ENCODE measurements around the gene MACROH2A2. TPM values are rescaled to one million over a fixed set of nuclear protein-coding genes. Genes with fewer than 3 reads are reported as not detected.

The MACROH2A2 gene
- total and polyA plus RNA-seq, 2 of the 13 experiments (the other 11 are each of a cell fraction or from before 2014, with no cell fraction given), result 9.8 to 43.1 TPM

- TF ChIP-seq NFE2 (CRISPR knock-in tag; IDR thresholded peaks at IDR 0.05), result no peak
- TF ChIP-seq TIGD3 (CRISPR knock-in tag; IDR thresholded peaks at IDR 0.05; ENCODE audit: borderline replicate concordance), result no peak
- 0 out of 2 replicates have a peak, but pooled peaks have one; percentile 31 for TF ChIP-seq E2F2 (CRISPR knock-in tag; IDR thresholded peaks at IDR 0.05; ENCODE audit: borderline replicate concordance)
- no peak for TF ChIP-seq ZFP82 (CRISPR knock-in tag; IDR thresholded peaks at IDR 0.05; ENCODE audit: borderline replicate concordance)
- no peak for TF ChIP-seq PRDM10 (CRISPR knock-in tag; IDR thresholded peaks at IDR 0.05; ENCODE audit: low read depth)
- TF ChIP-seq ARID4A (CRISPR knock-in tag; IDR thresholded peaks at IDR 0.05; ENCODE audit: borderline replicate concordance), result peak; percentile 63
- TF ChIP-seq BORCS8-MEF2B (CRISPR knock-in tag; IDR thresholded peaks at IDR 0.05), result no peak; the same call in 1 of the 2 replicates
- no peak for TF ChIP-seq JUND (CRISPR knock-in tag; IDR thresholded peaks at IDR 0.05)
- TF ChIP-seq ARID5B (CRISPR knock-in tag; IDR thresholded peaks at IDR 0.05), result peak; percentile 50
- TF ChIP-seq GPN1 (CRISPR knock-in tag; IDR thresholded peaks at IDR 0.05; ENCODE audit: borderline replicate concordance), result no peak; the same call in 1 of the 2 replicates
Observed at GRCh38 chr10:70145666-70146488, 93.2 kb downstream of the MACROH2A2 start (continued).
